Measurements from ENCODE around the gene TATDN3.
A peak's percentile ranks its signal among the peaks of the same experiment; 100 is the strongest.

Gene TATDN3, protein sequence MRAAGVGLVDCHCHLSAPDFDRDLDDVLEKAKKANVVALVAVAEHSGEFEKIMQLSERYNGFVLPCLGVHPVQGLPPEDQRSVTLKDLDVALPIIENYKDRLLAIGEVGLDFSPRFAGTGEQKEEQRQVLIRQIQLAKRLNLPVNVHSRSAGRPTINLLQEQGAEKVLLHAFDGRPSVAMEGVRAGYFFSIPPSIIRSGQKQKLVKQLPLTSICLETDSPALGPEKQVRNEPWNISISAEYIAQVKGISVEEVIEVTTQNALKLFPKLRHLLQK

DNA sequence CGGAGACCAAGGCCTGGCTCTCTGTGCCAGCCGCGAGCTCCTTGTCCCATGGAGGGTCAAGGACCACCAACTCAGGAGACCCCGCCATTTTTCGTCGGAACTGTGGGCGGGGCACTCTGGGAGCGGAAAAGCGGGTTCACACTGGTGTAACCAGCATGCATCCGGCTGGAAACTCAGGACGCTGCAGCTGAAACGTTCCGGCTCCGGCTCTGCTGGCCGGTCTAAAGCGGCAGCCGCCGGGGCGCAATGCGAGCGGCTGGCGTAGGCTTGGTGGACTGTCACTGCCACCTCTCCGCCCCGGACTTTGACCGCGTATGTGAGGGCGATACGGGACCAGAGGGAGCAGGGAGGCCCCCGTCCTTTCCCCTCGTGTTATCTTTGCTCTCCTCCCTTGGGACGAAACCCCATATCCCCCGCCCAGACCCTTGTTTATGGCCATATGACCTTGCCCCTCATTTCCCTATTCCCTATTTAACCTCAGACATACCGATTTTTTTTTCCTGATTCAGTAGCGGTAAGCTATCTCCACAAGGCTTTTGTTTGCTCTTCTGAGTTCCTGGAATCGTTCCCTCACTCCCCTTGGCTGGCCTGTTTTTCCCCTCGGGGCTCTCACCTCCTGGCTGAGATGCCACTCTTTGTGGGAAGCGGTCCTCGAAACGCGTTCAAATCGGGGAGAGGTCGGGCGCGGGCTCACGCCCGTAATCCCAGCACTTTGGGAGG lies at the start of gene TATDN3, which contains the start of gene NSL1:
TSS of gene TATDN3 (plus strand) at position 219 of the 720 bp plus-strand sequence. CDS start at position 247, 28 bp downstream.
TSS of gene NSL1 (minus strand) at position 102 of the 720 bp plus-strand sequence. CDS start at position 88, 14 bp downstream.
- H3K36me3 ChIP-seq (ENCODE audit: control insufficient read depth, low read depth, low read length): peaks cover 8% of the 10 kb centered on the region
- peak within 1 kb of the TSS; percentile 86 for H3K9ac ChIP-seq (ENCODE audit: low read length)
- H3K4me3 ChIP-seq (ENCODE audit: low read length): peak within 1 kb of the TSS; percentile 80
- peak within 1 kb of the TSS; percentile 77 for H3K27ac ChIP-seq (ENCODE audit: low read length)
- H3K27me3 ChIP-seq (ENCODE audit: control insufficient read depth, insufficient read depth, low read length): no peaks in the 10 kb centered on the region
- no peaks in the 10 kb centered on the region for H3K9me3 ChIP-seq (ENCODE audit: control insufficient read depth, low read depth, low read length)
- no peaks in the 10 kb centered on the region for H3K4me1 ChIP-seq (ENCODE audit: control insufficient read depth, low read depth, low read length)

GRCh38 chr1:212743901-212744475 lies 47.7 kb upstream of the TATDN3 start:
- Histone ChIP-seq H3K4me3 (ENCODE audit: low read length) (no peak overlapping the region), H3K9me3 (ENCODE audit: control insufficient read depth, low read depth, low read length) (no peaks in the 10 kb centered on the region), H3K9ac (ENCODE audit: low read length) (no peak overlapping the region), H3K4me1 (ENCODE audit: control insufficient read depth, low read depth, low read length) (no peaks in the 10 kb centered on the region), H3K36me3 (ENCODE audit: control insufficient read depth, low read depth, low read length) (no peaks in the 10 kb centered on the region), H3K27ac (ENCODE audit: low read length) (no peak overlapping the region), H3K27me3 (ENCODE audit: control insufficient read depth, insufficient read depth, low read length) (no peaks in the 10 kb centered on the region)

DNA sequence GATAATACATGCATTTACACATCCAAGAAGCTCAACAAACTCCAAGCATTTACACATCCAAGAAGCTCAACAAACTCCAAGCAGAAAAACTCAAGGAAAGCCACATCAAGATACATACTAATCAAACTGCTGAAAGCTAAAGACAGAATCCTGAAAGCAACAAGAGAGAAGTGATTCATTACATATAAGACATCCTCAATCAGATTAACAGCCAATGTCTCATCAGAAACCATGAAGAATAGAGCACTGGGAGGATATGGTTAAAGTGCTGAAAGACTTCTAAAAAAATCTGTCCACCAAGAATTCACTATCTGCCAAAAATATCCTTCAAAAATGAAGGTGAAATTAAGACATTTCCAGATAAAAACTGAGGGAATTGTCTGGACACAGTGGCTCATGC lies 46.4 kb upstream of the TATDN3 start:
- Histone ChIP-seq H3K9me3 (ENCODE audit: control insufficient read depth, low read depth, low read length) (no peaks in the 10 kb centered on the region), H3K9ac (ENCODE audit: low read length) (no peak overlapping the region), H3K4me3 (ENCODE audit: low read length) (no peak overlapping the region), H3K4me1 (ENCODE audit: control insufficient read depth, low read depth, low read length) (no peaks in the 10 kb centered on the region), H3K27ac (ENCODE audit: low read length) (no peak overlapping the region), H3K36me3 (ENCODE audit: control insufficient read depth, low read depth, low read length) (no peaks in the 10 kb centered on the region), H3K27me3 (ENCODE audit: control insufficient read depth, insufficient read depth, low read length) (no peaks in the 10 kb centered on the region)

DNA sequence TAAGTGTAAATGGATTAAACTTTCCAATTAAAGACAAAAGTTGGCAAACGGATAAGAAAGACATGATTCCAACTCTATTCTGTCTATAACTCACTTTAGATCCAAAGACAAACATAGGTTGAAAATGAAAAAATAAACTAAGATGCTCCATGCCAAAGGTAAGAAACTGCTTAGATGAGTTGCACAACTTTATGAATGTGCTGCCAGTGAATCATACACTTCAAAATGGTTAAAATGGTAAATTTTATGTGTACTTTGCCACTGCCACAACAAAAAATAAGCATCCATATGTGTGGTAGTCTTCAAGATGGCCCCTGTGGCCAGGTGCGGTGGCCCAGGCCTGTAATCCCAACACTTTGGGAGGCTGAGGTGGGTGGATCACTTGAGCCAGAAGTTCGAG lies 45.1 kb upstream of the TATDN3 start:
- H3K27ac ChIP-seq (ENCODE audit: low read length): no peak overlapping the region
- no peaks in the 10 kb centered on the region for H3K9me3 ChIP-seq (ENCODE audit: control insufficient read depth, low read depth, low read length)
- H3K9ac ChIP-seq (ENCODE audit: low read length): no peak overlapping the region
- no peaks in the 10 kb centered on the region for H3K36me3 ChIP-seq (ENCODE audit: control insufficient read depth, low read depth, low read length)
- no peaks in the 10 kb centered on the region for H3K4me1 ChIP-seq (ENCODE audit: control insufficient read depth, low read depth, low read length)
- no peak overlapping the region for H3K4me3 ChIP-seq (ENCODE audit: low read length)
- H3K27me3 ChIP-seq (ENCODE audit: control insufficient read depth, insufficient read depth, low read length): no peaks in the 10 kb centered on the region

- no peak overlapping the region for H3K9ac ChIP-seq (ENCODE audit: low read length)
- no peaks in the 10 kb centered on the region for H3K27me3 ChIP-seq (ENCODE audit: control insufficient read depth, insufficient read depth, low read length)
- no peaks in the 10 kb centered on the region for H3K9me3 ChIP-seq (ENCODE audit: control insufficient read depth, low read depth, low read length)
- H3K27ac ChIP-seq (ENCODE audit: low read length): no peak overlapping the region
- no peaks in the 10 kb centered on the region for H3K36me3 ChIP-seq (ENCODE audit: control insufficient read depth, low read depth, low read length)
- no peak overlapping the region for H3K4me3 ChIP-seq (ENCODE audit: low read length)
- peaks cover 7% of the 10 kb centered on the region for H3K4me1 ChIP-seq (ENCODE audit: control insufficient read depth, low read depth, low read length)
Observed at GRCh38 chr1:212749821-212750535, 41.7 kb upstream of the TATDN3 start.

- Histone ChIP-seq H3K9ac (ENCODE audit: low read length) (no peak overlapping the region), H3K4me3 (ENCODE audit: low read length) (no peak overlapping the region), H3K4me1 (ENCODE audit: control insufficient read depth, low read depth, low read length) (peaks cover 7% of the 10 kb centered on the region), H3K27ac (ENCODE audit: low read length) (no peak overlapping the region), H3K27me3 (ENCODE audit: control insufficient read depth, insufficient read depth, low read length) (no peaks in the 10 kb centered on the region), H3K9me3 (ENCODE audit: control insufficient read depth, low read depth, low read length) (no peaks in the 10 kb centered on the region), H3K36me3 (ENCODE audit: control insufficient read depth, low read depth, low read length) (no peaks in the 10 kb centered on the region)
Observed at GRCh38 chr1:212752252-212752933, 39.3 kb upstream of the TATDN3 start.

DNA sequence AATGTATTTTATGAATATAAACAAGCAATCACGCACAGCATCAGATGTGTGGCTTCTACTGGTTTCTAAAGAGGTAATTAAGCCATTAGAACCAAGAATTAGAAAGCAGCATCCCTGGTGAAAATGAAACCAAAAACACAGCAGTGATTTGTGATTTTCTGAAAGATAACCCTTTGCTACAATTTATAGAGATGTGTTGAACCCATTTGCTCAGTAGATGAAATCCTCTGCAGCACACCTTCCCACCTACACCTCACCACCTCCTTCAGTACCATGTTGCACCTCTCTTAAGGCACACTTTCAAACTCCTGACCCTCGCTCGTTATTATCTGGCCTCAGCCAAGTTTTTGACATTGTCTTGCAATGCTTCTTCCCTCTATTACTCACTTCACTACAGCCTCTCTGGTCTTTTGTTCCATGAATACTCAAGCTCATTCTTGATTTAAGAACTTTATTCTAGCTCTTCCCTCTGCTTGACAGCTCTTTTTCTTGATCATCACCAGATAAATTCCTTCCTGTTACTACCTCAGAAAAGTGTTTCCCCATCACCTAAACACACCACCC lies 38.7 kb upstream of the TATDN3 start:
- Histone ChIP-seq H3K27me3 (ENCODE audit: control insufficient read depth, insufficient read depth, low read length) (no peaks in the 10 kb centered on the region), H3K36me3 (ENCODE audit: control insufficient read depth, low read depth, low read length) (no peaks in the 10 kb centered on the region), H3K4me3 (ENCODE audit: low read length) (no peak overlapping the region), H3K9ac (ENCODE audit: low read length) (no peak overlapping the region), H3K9me3 (ENCODE audit: control insufficient read depth, low read depth, low read length) (no peaks in the 10 kb centered on the region), H3K4me1 (ENCODE audit: control insufficient read depth, low read depth, low read length) (peaks cover 7% of the 10 kb centered on the region), H3K27ac (ENCODE audit: low read length) (no peak overlapping the region)

DNA sequence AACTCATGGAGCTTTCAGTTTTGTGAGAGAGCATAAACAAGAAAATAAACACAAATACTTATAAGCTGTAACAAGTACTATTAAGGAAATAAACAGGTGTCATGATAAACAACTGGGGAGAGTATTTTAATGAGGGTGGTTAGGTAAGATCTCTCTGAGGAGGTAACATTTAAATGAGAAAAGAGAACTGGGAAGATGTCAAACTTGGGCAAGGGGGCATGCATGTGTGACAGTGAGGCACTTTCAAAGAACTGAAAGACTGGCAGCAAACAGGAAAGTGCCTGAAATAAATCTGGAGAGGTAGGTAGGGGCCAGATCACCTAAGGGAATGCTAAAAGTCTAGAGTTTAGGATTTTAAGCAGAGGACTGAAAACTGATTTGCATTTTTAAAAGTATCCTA lies 37.9 kb upstream of the TATDN3 start:
- Histone ChIP-seq H3K9ac (ENCODE audit: low read length) (no peak overlapping the region), H3K27me3 (ENCODE audit: control insufficient read depth, insufficient read depth, low read length) (no peaks in the 10 kb centered on the region), H3K9me3 (ENCODE audit: control insufficient read depth, low read depth, low read length) (no peaks in the 10 kb centered on the region), H3K4me3 (ENCODE audit: low read length) (no peak overlapping the region), H3K36me3 (ENCODE audit: control insufficient read depth, low read depth, low read length) (no peaks in the 10 kb centered on the region), H3K4me1 (ENCODE audit: control insufficient read depth, low read depth, low read length) (peaks cover 7% of the 10 kb centered on the region), H3K27ac (ENCODE audit: low read length) (no peak overlapping the region)

DNA sequence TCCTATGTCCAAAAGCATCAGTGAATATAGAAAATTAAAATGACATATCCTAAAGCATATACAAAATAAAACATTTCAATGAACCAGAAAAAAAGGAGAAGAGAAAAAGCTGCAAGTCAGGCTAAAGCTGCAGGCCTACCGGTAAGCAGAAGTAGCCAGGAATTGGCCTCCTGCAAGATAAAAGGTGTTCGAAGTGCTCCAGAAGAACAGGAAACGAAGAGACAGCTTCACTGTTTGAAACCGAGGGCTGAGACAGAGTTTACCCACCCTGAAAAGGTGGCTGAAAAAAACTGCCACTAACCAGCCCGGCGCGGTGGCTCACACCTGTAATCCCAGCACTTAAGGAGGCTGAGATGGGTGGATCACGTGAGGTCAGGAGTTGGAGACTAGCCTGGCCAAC lies 37.5 kb upstream of the TATDN3 start:
- H3K27ac ChIP-seq (ENCODE audit: low read length): no peak overlapping the region
- no peaks in the 10 kb centered on the region for H3K9me3 ChIP-seq (ENCODE audit: control insufficient read depth, low read depth, low read length)
- no peak overlapping the region for H3K4me3 ChIP-seq (ENCODE audit: low read length)
- H3K9ac ChIP-seq (ENCODE audit: low read length): no peak overlapping the region
- no peaks in the 10 kb centered on the region for H3K36me3 ChIP-seq (ENCODE audit: control insufficient read depth, low read depth, low read length)
- no peaks in the 10 kb centered on the region for H3K27me3 ChIP-seq (ENCODE audit: control insufficient read depth, insufficient read depth, low read length)
- peaks cover 7% of the 10 kb centered on the region for H3K4me1 ChIP-seq (ENCODE audit: control insufficient read depth, low read depth, low read length)

DNA sequence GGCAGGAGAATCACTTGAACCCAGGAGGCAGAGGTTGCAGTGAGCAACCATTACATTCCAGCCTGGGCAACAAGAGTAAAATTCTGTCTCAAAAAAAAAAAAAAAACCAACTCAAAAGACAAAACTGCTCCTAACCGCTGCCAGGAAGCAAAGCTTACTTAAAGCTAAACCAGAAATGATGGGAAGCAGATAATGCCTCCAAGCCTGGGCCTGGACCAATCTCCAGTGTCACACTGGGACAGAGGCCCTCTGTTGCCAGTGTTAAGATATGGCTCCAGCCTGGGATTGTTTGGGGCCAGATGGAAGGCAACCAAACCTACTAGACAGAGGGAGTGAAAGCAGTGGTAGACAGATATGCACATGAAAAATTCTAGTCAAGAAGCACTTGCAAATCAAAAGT lies 37.0 kb upstream of the TATDN3 start:
- H3K27ac ChIP-seq (ENCODE audit: low read length): no peak overlapping the region
- H3K27me3 ChIP-seq (ENCODE audit: control insufficient read depth, insufficient read depth, low read length): no peaks in the 10 kb centered on the region
- H3K36me3 ChIP-seq (ENCODE audit: control insufficient read depth, low read depth, low read length): no peaks in the 10 kb centered on the region
- no peaks in the 10 kb centered on the region for H3K9me3 ChIP-seq (ENCODE audit: control insufficient read depth, low read depth, low read length)
- no peak overlapping the region for H3K4me3 ChIP-seq (ENCODE audit: low read length)
- H3K4me1 ChIP-seq (ENCODE audit: control insufficient read depth, low read depth, low read length): peaks cover 7% of the 10 kb centered on the region
- no peak overlapping the region for H3K9ac ChIP-seq (ENCODE audit: low read length)

DNA sequence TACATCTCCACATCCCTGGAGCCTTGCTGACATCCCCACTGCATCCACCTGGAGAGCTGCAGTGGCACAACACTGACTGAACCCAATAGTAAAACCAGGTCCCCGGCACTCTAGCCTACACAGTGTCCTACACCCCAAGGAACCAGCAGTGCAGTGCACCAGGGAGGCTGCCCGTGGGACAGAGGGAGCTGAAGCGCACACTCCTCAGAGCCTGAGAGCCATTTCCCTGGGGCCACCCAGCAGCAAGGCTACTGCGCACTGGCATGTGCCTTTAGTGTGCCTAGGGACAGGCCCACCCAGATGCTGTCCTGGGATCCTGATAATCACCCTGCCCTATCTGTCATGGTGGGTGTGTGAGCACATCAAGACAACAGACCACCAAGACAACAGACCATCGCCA lies 32.0 kb upstream of the TATDN3 start:
- H3K36me3 ChIP-seq (ENCODE audit: control insufficient read depth, low read depth, low read length): no peaks in the 10 kb centered on the region
- no peaks in the 10 kb centered on the region for H3K4me1 ChIP-seq (ENCODE audit: control insufficient read depth, low read depth, low read length)
- H3K27ac ChIP-seq (ENCODE audit: low read length): no peak overlapping the region
- no peak overlapping the region for H3K4me3 ChIP-seq (ENCODE audit: low read length)
- H3K9ac ChIP-seq (ENCODE audit: low read length): no peak overlapping the region
- no peaks in the 10 kb centered on the region for H3K27me3 ChIP-seq (ENCODE audit: control insufficient read depth, insufficient read depth, low read length)
- H3K9me3 ChIP-seq (ENCODE audit: control insufficient read depth, low read depth, low read length): no peaks in the 10 kb centered on the region
